ENCODE measurements around the gene TBC1D19. TPM values are rescaled to one million over a fixed set of nuclear protein-coding genes. Genes with fewer than 3 reads are reported as not detected.
"Not testable (repeated sequence)": the region's sequence is repeated elsewhere in the genome, so short reads cannot be mapped to it uniquely, and the experiment has no call there.

Gene TBC1D19
- total RNA-seq, 1 donor: 67.1 TPM

GRCh38 chr4:26663888-26664287, 80.0 kb downstream of the TBC1D19 start:
- H3K4me3 ChIP-seq (ENCODE audit: low read depth, low read length): no peak overlapping the region
- TF ChIP-seq CTCF (IDR thresholded peaks at IDR 0.05; ENCODE audit: insufficient read depth, low read length): no peak

GRCh38 chr4:26670903-26671537, 87.1 kb downstream of the TBC1D19 start:
- no peak for TF ChIP-seq CTCF (IDR thresholded peaks at IDR 0.05; ENCODE audit: insufficient read depth, low read length)
- no peak overlapping the region for H3K4me3 ChIP-seq (ENCODE audit: low read depth, low read length)
- DNase-seq (ENCODE audit: low read depth): no peak

More at GRCh38 chr4:26663888-26664287, 80.0 kb downstream of the TBC1D19 start:
- no peak for DNase-seq (ENCODE audit: low read depth)

- not testable (repeated sequence) for DNase-seq (ENCODE audit: low read depth); H3K4me3 ChIP-seq (ENCODE audit: low read depth, low read length)
Measured at GRCh38 chr4:26679040-26679695, 95.3 kb downstream of the TBC1D19 start.

- no peak for TF ChIP-seq CTCF (IDR thresholded peaks at IDR 0.05; ENCODE audit: insufficient read depth, low read length)
- no peak overlapping the region for H3K4me3 ChIP-seq (ENCODE audit: low read depth, low read length)
- no peak for DNase-seq (ENCODE audit: low read depth)
Measured at GRCh38 chr4:26682436-26682835, 98.6 kb downstream of the TBC1D19 start.

- peak; percentile 43 for DNase-seq (ENCODE audit: low read depth)
- no peak overlapping the region for H3K4me3 ChIP-seq (ENCODE audit: low read depth, low read length)
- no peak for TF ChIP-seq CTCF (IDR thresholded peaks at IDR 0.05; ENCODE audit: insufficient read depth, low read length)
Measured at GRCh38 chr4:26685250-26685649, 101.4 kb downstream of the TBC1D19 start.

GRCh38 chr4:26687728-26688127, 103.8 kb downstream of the TBC1D19 start:
- TF ChIP-seq CTCF (IDR thresholded peaks at IDR 0.05; ENCODE audit: insufficient read depth, low read length): no peak
- peak; percentile 90 for DNase-seq (ENCODE audit: low read depth)
- no peak overlapping the region for H3K4me3 ChIP-seq (ENCODE audit: low read depth, low read length)

GRCh38 chr4:26690506-26690905, 106.6 kb downstream of the TBC1D19 start:
- H3K4me3 ChIP-seq (ENCODE audit: low read depth, low read length): no peak overlapping the region
- no peak for DNase-seq (ENCODE audit: low read depth)
- no peak for TF ChIP-seq CTCF (IDR thresholded peaks at IDR 0.05; ENCODE audit: insufficient read depth, low read length)

Data from fibroblast of the aortic adventitia (primary cell).